ENCODE measurements around the gene C10orf95.

GRCh38 chr10:102414749-102415148 is 36.6 kb downstream of the C10orf95 start:
- TF ChIP-seq POLR2AphosphoS5 (IDR thresholded peaks at IDR 0.05; ENCODE audit: low read depth) (no peak), CTCF (IDR thresholded peaks at IDR 0.05; ENCODE audit: insufficient read depth, low read length) (no peak)
